ENCODE results near the gene CCDC187. TPM values are rescaled to one million over a fixed set of nuclear protein-coding genes. Genes with fewer than 3 reads are reported as not detected.

The CCDC187 gene
- total and polyA plus RNA-seq, 2 of the 8 experiments (the other 6 are each of a cell fraction or from before 2014, with no cell fraction given): 0.02 TPM; not detected in 1

DNA sequence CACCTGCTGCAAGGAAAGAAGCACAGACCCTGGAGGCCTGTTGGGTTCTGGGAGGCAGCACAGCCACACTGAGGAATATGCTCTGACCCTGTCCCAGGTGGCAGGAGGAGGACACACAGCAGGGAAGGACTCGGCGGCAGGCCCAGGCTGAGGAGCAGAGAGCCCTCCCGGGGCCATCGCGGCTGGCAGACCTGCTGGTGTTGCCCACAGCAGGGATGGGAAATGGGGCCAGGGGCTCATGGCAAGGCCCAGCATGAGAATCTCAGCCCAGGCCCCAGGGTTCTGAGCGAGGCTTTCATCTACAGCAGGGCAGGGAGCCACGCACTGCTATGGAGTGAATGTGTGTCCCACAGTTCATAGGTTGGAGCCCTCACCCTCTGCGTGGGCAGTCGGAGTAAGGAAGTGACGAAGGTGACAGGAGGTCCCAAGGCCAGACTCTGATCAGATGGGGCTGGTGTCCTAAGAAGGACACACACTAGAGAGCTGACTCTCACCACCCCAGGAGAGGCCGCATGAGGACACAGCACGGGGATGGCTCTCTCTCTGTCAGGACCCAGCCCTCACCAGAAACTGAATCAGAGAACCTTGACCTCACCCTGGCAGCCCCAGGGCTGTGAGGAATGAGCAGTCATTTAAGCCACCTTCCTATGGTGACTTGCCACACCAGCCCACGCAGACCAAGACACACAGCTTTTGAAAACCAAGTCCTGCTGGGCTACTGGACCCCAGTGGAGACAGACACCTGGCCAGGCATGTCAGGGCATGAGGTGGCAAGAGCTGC is 13.2 kb upstream of the CCDC187 start (continued):
- TF ChIP-seq EZH2 (IDR thresholded peaks at IDR 0.05; ENCODE audit: low read depth, low read length, severe bottlenecking) (no peak), POLR2A (IDR thresholded peaks at IDR 0.05; ENCODE audit: control extremely low read depth in 1 of 2, low read depth in 2 of 2, low read length in 2 of 2) (no peak), SP1 (IDR thresholded peaks at IDR 0.05; ENCODE audit: low read depth, low read length) (no peak)
